Lung microvascular endothelial cell (primary cell): Measurements from ENCODE around the gene NT5DC1. TPM values are rescaled to one million over a fixed set of nuclear protein-coding genes. Genes with fewer than 3 reads are reported as not detected.

Experiments
- DNase-seq, 2 donors: peaks; one replicate each; pipeline versions ENCODE4 v3.0.0 to v3.0.0-alpha.2; 2010; ENCODE audit warnings: low read depth in 2 of 2
- total RNA-seq: library from RNA; depleted of rRNA; stranded (reverse); fragments of >200 nt; gene quantifications from 2 replicates; pipeline ENCODE4 v1.2.1, GENCODE V29; 2014

NT5DC1 gene
- total RNA-seq, 1 donor from 2014 or later: 3.0 TPM

GRCh38 chr6:116190550-116190949 is 89.9 kb downstream of the NT5DC1 start:
- DNase-seq: peak in 1 of 2 donors; percentile 15

GRCh38 chr6:116191881-116192280 is 91.2 kb downstream of the NT5DC1 start:
- no peak for DNase-seq

- no peak for DNase-seq
Observed at GRCh38 chr6:116192786-116193185, 92.1 kb downstream of the NT5DC1 start.

GRCh38 chr6:116196841-116197240 is 96.2 kb downstream of the NT5DC1 start:
- DNase-seq: no peak

GRCh38 chr6:116200619-116201249 is 100.1 kb downstream of the NT5DC1 start:
- DNase-seq: no peak

- no peak for DNase-seq
Observed at GRCh38 chr6:116201538-116201937, 100.9 kb downstream of the NT5DC1 start.

GRCh38 chr6:116205281-116205680 is 104.6 kb downstream of the NT5DC1 start:
- DNase-seq: no peak

GRCh38 chr6:116206231-116206903 is 105.7 kb downstream of the NT5DC1 start:
- DNase-seq: no peak

GRCh38 chr6:116208056-116208785 is 107.6 kb downstream of the NT5DC1 start:
- DNase-seq: no peak

GRCh38 chr6:116210316-116210715 is 109.7 kb downstream of the NT5DC1 start:
- no peak for DNase-seq

GRCh38 chr6:116210750-116211425 is 110.2 kb downstream of the NT5DC1 start:
- DNase-seq: peak; percentile 1 to 5

- DNase-seq: no peak
Observed at GRCh38 chr6:116214681-116215080, 114.0 kb downstream of the NT5DC1 start.

GRCh38 chr6:116215414-116215813 is 114.8 kb downstream of the NT5DC1 start:
- peak in 1 of 2 donors; percentile 41 for DNase-seq

GRCh38 chr6:116217069-116217468 is 116.4 kb downstream of the NT5DC1 start:
- DNase-seq: peak; percentile 38 to 64

GRCh38 chr6:116218172-116218633 is 117.5 kb downstream of the NT5DC1 start:
- peak; percentile 16 to 21 for DNase-seq

- DNase-seq: no peak
Observed at GRCh38 chr6:116218866-116219265, 118.2 kb downstream of the NT5DC1 start.

- DNase-seq: peak; percentile 8 to 55
Observed at GRCh38 chr6:116221067-116221466, 120.4 kb downstream of the NT5DC1 start.

- no peak for DNase-seq
Observed at GRCh38 chr6:116221911-116222310, 121.3 kb downstream of the NT5DC1 start.

- DNase-seq: no peak
Observed at GRCh38 chr6:116223355-116223754, 122.7 kb downstream of the NT5DC1 start.

GRCh38 chr6:116229287-116229913 is 128.7 kb downstream of the NT5DC1 start:
- DNase-seq: peak; percentile 64 to 66

GRCh38 chr6:116234689-116235088 is 134.0 kb downstream of the NT5DC1 start:
- no peak for DNase-seq
